Endothelial cell of umbilical vein (primary cell): ENCODE data around the gene ANXA4. TPM values are rescaled to one million over a fixed set of nuclear protein-coding genes. Genes with fewer than 3 reads are reported as not detected.

Source experiments
- BruUV-seq: library from RNA; stranded (reverse); fragments of 400-500 nt; replicated peaks from 2 replicates; lab custom pipeline; 2021; lab: Mats Ljungman, UMichigan
- CTCF ChIA-PET: fragments of 300-600, 350-600 bp; sonication (Branson Sonifier 250); formaldehyde crosslinking; loops from one replicate; lab custom pipeline; 2021; ENCODE audit warnings: antibody characterized with exemption, inconsistent platforms; lab: Charles Lee
- POLR2A ChIA-PET: fragments of 300-600, 350-600 bp; sonication (Branson Sonifier 250); formaldehyde crosslinking; loops from one replicate; lab custom pipeline; 2021; ENCODE audit warnings: antibody characterized with exemption, inconsistent platforms; lab: Charles Lee
- DNase-seq: peaks from one replicate; pipeline ENCODE4 v3.0.0-alpha.2; 2011; ENCODE audit warnings: low read depth, low spot score
- FAIRE-seq: peaks from 2 replicates; lab custom pipeline; 2011; peaks lifted over from hg19 to GRCh38; lab: Jason Lieb, UNC
- H2AFZ ChIP-seq: 2 replicates; pipeline ENCODE4 v1.6.0; 2012; ENCODE audit warnings: low read depth, low read length, control low read depth, inconsistent platforms
- H3K27ac ChIP-seq: 2 replicates; pipeline ENCODE4 v1.5.1; 2011; ENCODE audit warnings: low read depth, mild to moderate bottlenecking, control low read depth, low read length, moderate library complexity; ENCODE audit not compliant: insufficient read depth
- H3K27me3 ChIP-seq, 2 experiments: 2 replicates each; pipeline versions ENCODE4 v1.6.0 to v1.6.1; 2011; ENCODE audit warnings: low read length in 2 of 2, mixed read lengths in 1 of 2; ENCODE audit not compliant: control insufficient read depth in 2 of 2, insufficient read depth in 2 of 2
- H3K36me3 ChIP-seq, 2 experiments: 2 replicates in 1 of 2; 3 replicates in 1 of 2; pipeline ENCODE4 v1.5.1; 2011; ENCODE audit warnings: low read length in 2 of 2, mild to moderate bottlenecking in 1 of 2, moderate library complexity in 1 of 2; ENCODE audit not compliant: control insufficient read depth in 2 of 2, insufficient read depth in 2 of 2; ENCODE audit errors: extremely low read depth in 1 of 2
- H3K4me1 ChIP-seq: 3 replicates; pipeline ENCODE4 v1.5.1; 2011; ENCODE audit warnings: mild to moderate bottlenecking, low read length; ENCODE audit not compliant: control insufficient read depth, insufficient read depth; ENCODE audit errors: extremely low read depth
- H3K4me2 ChIP-seq: 2 replicates; pipeline ENCODE4 v1.6.1; 2011; ENCODE audit warnings: low read length, control low read depth, mixed read lengths; ENCODE audit not compliant: insufficient read depth
- H3K4me3 ChIP-seq, 3 experiments: fragments of 200-600 bp in 1 of 3; sonication (generic), shearing (Covaris generic) in 1 of 3; replicated peaks in 1 of 3; 2 replicates each; pipeline ENCODE4 v1.5.1; 2011 to 2016; ENCODE audit warnings: control low read depth in 3 of 3, low read length in 3 of 3, mild to moderate bottlenecking in 2 of 3, inconsistent platforms in 1 of 3, low read depth in 1 of 3, moderate library complexity in 1 of 3; ENCODE audit not compliant: insufficient read depth in 1 of 3
- H3K79me2 ChIP-seq: 2 replicates; pipeline ENCODE4 v1.6.0; 2012; ENCODE audit warnings: low read length, inconsistent platforms; ENCODE audit not compliant: control insufficient read depth, insufficient read depth
- H3K9ac ChIP-seq: replicated peaks from 2 replicates; pipeline ENCODE3; 2011; ENCODE audit warnings: low read length, control low read depth; ENCODE audit not compliant: insufficient read depth; ENCODE audit errors: extremely low read depth
- H3K9me1 ChIP-seq: replicated peaks from 3 replicates; pipeline ENCODE4 v1.6.0; 2011; ENCODE audit warnings: mild to moderate bottlenecking, low read length; ENCODE audit not compliant: control insufficient read depth, insufficient read depth; ENCODE audit errors: extremely low read depth
- H3K9me3 ChIP-seq: replicated peaks from 2 replicates; pipeline ENCODE4 v1.5.1; 2012; ENCODE audit warnings: low read length, inconsistent platforms; ENCODE audit not compliant: control insufficient read depth, insufficient read depth
- H4K20me1 ChIP-seq: replicated peaks from 2 replicates; pipeline ENCODE3; 2011; ENCODE audit warnings: mild to moderate bottlenecking, low read length; ENCODE audit not compliant: control insufficient read depth, insufficient read depth; ENCODE audit errors: extremely low read depth
- CTCF ChIP-seq, 2 donors: IDR thresholded peaks; 1 replicate in 1 of 2; 2 replicates in 1 of 2; pipeline ENCODE4 v1.5.1; 2011; ENCODE audit warnings: low read length in 2 of 2, mild to moderate bottlenecking in 2 of 2, moderate library complexity in 2 of 2, control low read depth in 1 of 2, inconsistent platforms in 1 of 2, low read depth in 1 of 2; ENCODE audit not compliant: insufficient read depth in 1 of 2; ENCODE audit errors: extremely low read depth in 1 of 2
- EZH2 ChIP-seq: IDR thresholded peaks from 2 replicates; pipeline ENCODE4 v1.6.1; 2012; ENCODE audit warnings: borderline replicate concordance, low read depth, mild to moderate bottlenecking, moderate library complexity, low read length, inconsistent platforms; ENCODE audit not compliant: severe bottlenecking
- FOS ChIP-seq: IDR thresholded peaks from 2 replicates; pipeline ENCODE4 v1.6.1; 2011; ENCODE audit warnings: mild to moderate bottlenecking, low read length, moderate library complexity, borderline replicate concordance; ENCODE audit not compliant: insufficient read depth
- GATA2 ChIP-seq: IDR thresholded peaks from 2 replicates; pipeline ENCODE4 v1.7.0; 2011; ENCODE audit warnings: low read depth, mild to moderate bottlenecking, moderate library complexity, mixed read lengths, low read length; ENCODE audit not compliant: insufficient read length, insufficient read depth
- JUN ChIP-seq: IDR thresholded peaks from 2 replicates; pipeline ENCODE4 v1.6.1; 2011; ENCODE audit warnings: borderline replicate concordance, low read depth; ENCODE audit not compliant: insufficient read length, insufficient read depth
- MAX ChIP-seq: IDR thresholded peaks from 2 replicates; pipeline ENCODE4 v1.6.1; 2011; ENCODE audit not compliant: insufficient read depth, insufficient read length
- MYC ChIP-seq: IDR thresholded peaks from one replicate; pipeline ENCODE4 v1.6.1; 2011; ENCODE audit warnings: mild to moderate bottlenecking, low read depth, low read length
- POLR2A ChIP-seq: IDR thresholded peaks from 2 replicates; pipeline ENCODE4 v1.6.1; 2012; ENCODE audit warnings: low read depth, mild to moderate bottlenecking, control low read depth, low read length
- POLR2AphosphoS5 ChIP-seq: IDR thresholded peaks from 2 replicates; pipeline ENCODE4 v1.6.1; 2012; ENCODE audit warnings: low read depth, mild to moderate bottlenecking, control low read depth, low read length, moderate library complexity; ENCODE audit not compliant: insufficient read depth
- dilution Hi-C: fragments of 300-500 bp; cut with MboI; formaldehyde crosslinking; loops from one replicate; pipeline ENCODE4 v1.15.0; 2019; ENCODE audit warnings: low sequenced_read_pairs; ENCODE audit not compliant: extremely low pct_ligation_motif_present
- intact Hi-C: fragments of 100-400 bp; cut with micrococcal nuclease; formaldehyde crosslinking; loops from one replicate; pipeline ENCODE4 v1.10.0; 2022
- polyA plus RNA-seq, 4 experiments: library from polyadenylated mRNA; depleted of rRNA in 3 of 4; stranded (reverse) in 3 of 4; unstranded in 1 of 4; fragments of >200 nt; gene quantifications; 2 replicates each; pipeline versions ENCODE4 v1.2.1 to v1.2.3, GENCODE V29; 2011 to 2012; ENCODE audit warnings: missing spikeins in 1 of 4
- total RNA-seq: library from RNA; stranded (reverse); gene quantifications from 2 replicates; pipeline ENCODE4 v1.2.3, GENCODE V29; 2021

Gene ANXA4
- total and polyA plus RNA-seq, 2 donors (not counting 3 experiments of a cell fraction or from before 2014, with no cell fraction given): 29.4 to 79.6 TPM

GRCh38 chr2:69700381-69700780 is 41.6 kb upstream of the ANXA4 start:
- Histone ChIP-seq H3K9me1 (no peaks in the 10 kb centered on the region), H3K27ac (no peak overlapping the region), H4K20me1 (no peaks in the 10 kb centered on the region), H3K4me2 (no peak overlapping the region), H3K79me2 (no peaks in the 10 kb centered on the region), H2AFZ (no peak overlapping the region), H3K9me3 (no peaks in the 10 kb centered on the region), H3K36me3 (no peaks in the 10 kb centered on the region), H3K9ac (no peak overlapping the region), H3K27me3 (no peaks in the 10 kb centered on the region), H3K4me1 (no peaks in the 10 kb centered on the region), H3K4me3 (no peak overlapping the region)
- CTCF ChIA-PET: interaction anchor here (1.1 to 1.2 kb wide), 3 partner anchors 8 to 57 kb away, joined by 3 read pairs; partner anchors contain the start of gene AAK1
- TF ChIP-seq POLR2AphosphoS5 (no peak), GATA2 (no peak), CTCF (IDR thresholded peaks at IDR 0.05; ENCODE audit: extremely low read depth in 1 of 2, insufficient read depth in 1 of 2, low read depth in 1 of 2, low read length in 2 of 2) (no peak), EZH2 (no peak), JUN (no peak), MYC (no peak), FOS (no peak), POLR2A (no peak), MAX (no peak)
- POLR2A ChIA-PET: no interaction called here
- dilution Hi-C loops: no loop called here
- BruUV-seq: no TSS peak
- intact Hi-C loops: no loop called here
- no peak for DNase-seq
- FAIRE-seq: no peak
